ENCODE measurements around the gene CDK6. TPM values are rescaled to one million over a fixed set of nuclear protein-coding genes. Genes with fewer than 3 reads are reported as not detected.

Gene CDK6
- total RNA-seq, 6 experiments from 2014 or later, result 6.9 to 23.7 (median 17.0) TPM

GRCh38 chr7:92709912-92710311 lies 126.5 kb downstream of the CDK6 start:
- ATAC-seq, result no peak
- Histone ChIP-seq H3K27ac (no peak overlapping the region), H3K4me3 (no peak overlapping the region), H3K27me3 (no peaks in the 10 kb centered on the region), H3K9me3 (no peaks in the 10 kb centered on the region), H3K4me1 (no peaks in the 10 kb centered on the region), H3K36me3 (no peaks in the 10 kb centered on the region)
- 90% methylated on average over 4 of the region's 4 CpGs for WGBS (ENCODE audit: insufficient coverage, low coverage, low lambda C conversion rate, missing lambda C conversion rate)
- TF ChIP-seq, protein P1, sequence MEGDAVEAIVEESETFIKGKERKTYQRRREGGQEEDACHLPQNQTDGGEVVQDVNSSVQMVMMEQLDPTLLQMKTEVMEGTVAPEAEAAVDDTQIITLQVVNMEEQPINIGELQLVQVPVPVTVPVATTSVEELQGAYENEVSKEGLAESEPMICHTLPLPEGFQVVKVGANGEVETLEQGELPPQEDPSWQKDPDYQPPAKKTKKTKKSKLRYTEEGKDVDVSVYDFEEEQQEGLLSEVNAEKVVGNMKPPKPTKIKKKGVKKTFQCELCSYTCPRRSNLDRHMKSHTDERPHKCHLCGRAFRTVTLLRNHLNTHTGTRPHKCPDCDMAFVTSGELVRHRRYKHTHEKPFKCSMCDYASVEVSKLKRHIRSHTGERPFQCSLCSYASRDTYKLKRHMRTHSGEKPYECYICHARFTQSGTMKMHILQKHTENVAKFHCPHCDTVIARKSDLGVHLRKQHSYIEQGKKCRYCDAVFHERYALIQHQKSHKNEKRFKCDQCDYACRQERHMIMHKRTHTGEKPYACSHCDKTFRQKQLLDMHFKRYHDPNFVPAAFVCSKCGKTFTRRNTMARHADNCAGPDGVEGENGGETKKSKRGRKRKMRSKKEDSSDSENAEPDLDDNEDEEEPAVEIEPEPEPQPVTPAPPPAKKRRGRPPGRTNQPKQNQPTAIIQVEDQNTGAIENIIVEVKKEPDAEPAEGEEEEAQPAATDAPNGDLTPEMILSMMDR (IDR thresholded peaks at IDR 0.05), result no peak
- no peak for TF ChIP-seq POLR2A (IDR thresholded peaks at IDR 0.05)
- no peak for DNase-seq
- intact Hi-C loops (cut with DNase I), result no loop called here

DNA sequence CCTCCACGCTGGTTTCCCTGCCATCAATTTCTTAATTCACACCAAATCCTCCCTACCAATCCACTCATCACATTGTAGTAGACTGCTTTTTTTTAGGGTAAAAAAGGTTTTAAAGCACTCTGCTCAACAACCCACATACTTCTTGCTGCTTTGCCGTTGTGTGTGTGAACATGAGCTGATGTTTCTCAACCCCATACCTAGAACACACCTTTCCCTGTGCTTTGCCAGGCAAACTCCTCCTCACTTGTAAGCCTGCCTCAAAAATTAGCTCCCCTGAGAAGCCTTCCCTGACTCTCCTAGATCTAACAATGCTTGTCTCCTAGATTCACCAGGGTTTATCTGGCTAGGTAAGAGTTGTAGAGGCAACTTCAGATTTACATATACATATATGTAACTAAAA lies 127.2 kb downstream of the CDK6 start:
- Histone ChIP-seq H3K36me3 (no peaks in the 10 kb centered on the region), H3K27me3 (no peaks in the 10 kb centered on the region), H3K4me3 (no peak overlapping the region), H3K4me1 (no peaks in the 10 kb centered on the region), H3K27ac (no peak overlapping the region), H3K9me3 (no peaks in the 10 kb centered on the region)
- no peak for TF ChIP-seq POLR2A (IDR thresholded peaks at IDR 0.05)
- TF ChIP-seq, protein P1 (IDR thresholded peaks at IDR 0.05), result no peak
- 56% methylated on average over 2 of the region's 2 CpGs for WGBS (ENCODE audit: insufficient coverage, low coverage, low lambda C conversion rate, missing lambda C conversion rate)
- no peak for DNase-seq
- ATAC-seq, result no peak
- intact Hi-C loops (cut with DNase I), result no loop called here

GRCh38 chr7:92708111-92709042 lies 128.0 kb downstream of the CDK6 start:
- no peaks in the 10 kb centered on the region for H3K9me3 ChIP-seq
- no peaks in the 10 kb centered on the region for H3K4me1 ChIP-seq
- intact Hi-C loops (cut with DNase I), result no loop called here
- ATAC-seq (no peak), DNase-seq (no peak)
- H3K36me3 ChIP-seq, result no peaks in the 10 kb centered on the region
- no peaks in the 10 kb centered on the region for H3K27me3 ChIP-seq
- no peak for TF ChIP-seq POLR2A (IDR thresholded peaks at IDR 0.05)
- TF ChIP-seq, protein P1 (IDR thresholded peaks at IDR 0.05), result no peak
- WGBS (ENCODE audit: insufficient coverage, low coverage, low lambda C conversion rate, missing lambda C conversion rate), result 78% methylated on average over 5 of the region's 5 CpGs
- no peak overlapping the region for H3K4me3 ChIP-seq
- no peak overlapping the region for H3K27ac ChIP-seq

DNA sequence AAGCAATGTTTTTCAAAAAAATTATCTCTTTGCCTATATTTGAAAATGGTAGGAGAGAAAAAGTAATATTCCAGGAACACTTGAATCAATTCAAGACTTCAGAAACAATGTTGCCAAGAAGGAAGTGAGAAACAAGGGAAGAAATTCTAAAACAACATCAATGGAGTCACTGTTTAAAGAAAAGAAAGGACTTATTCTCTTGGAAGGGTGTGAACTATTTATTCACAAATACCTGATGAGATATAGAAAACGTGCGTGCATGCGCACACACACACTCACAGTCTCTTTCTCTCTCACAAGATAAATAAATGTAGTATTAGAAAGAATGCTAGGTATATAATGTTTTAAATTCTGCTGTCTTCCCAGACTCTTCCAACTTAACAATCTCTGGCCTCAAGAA lies 128.9 kb downstream of the CDK6 start:
- Histone ChIP-seq H3K27ac (no peak overlapping the region), H3K36me3 (no peaks in the 10 kb centered on the region), H3K4me1 (no peaks in the 10 kb centered on the region), H3K27me3 (no peaks in the 10 kb centered on the region), H3K4me3 (no peak overlapping the region), H3K9me3 (no peaks in the 10 kb centered on the region)
- TF ChIP-seq, protein P1 (IDR thresholded peaks at IDR 0.05), result no peak
- TF ChIP-seq POLR2A (IDR thresholded peaks at IDR 0.05), result no peak
- WGBS (ENCODE audit: insufficient coverage, low coverage, low lambda C conversion rate, missing lambda C conversion rate), result 85% methylated on average over 3 of the region's 3 CpGs
- DNase-seq (no peak), ATAC-seq (no peak)
- intact Hi-C loops (cut with DNase I), result no loop called here

Data from right lobe of liver (tissue), 6 donors.